BE2C (cell line): ENCODE measurements around the gene PATL2.
"Not testable (repeated sequence)": the region's sequence is repeated elsewhere in the genome, so short reads cannot be mapped to it uniquely, and the experiment has no call there.

Experiments
- DNase-seq: peaks from one replicate; pipeline ENCODE4 v3.0.0-alpha.2; 2020
- H3K27me3 ChIP-seq: fragments of 250-450 bp; sonication (Bioruptor Pico); 2 replicates; pipeline ENCODE4 v1.5.1; 2020; ENCODE audit warnings: mild to moderate bottlenecking
- H3K36me3 ChIP-seq: fragments of 250-450 bp; sonication (Bioruptor Pico); 2 replicates; pipeline ENCODE4 v1.5.1; 2020; ENCODE audit warnings: mild to moderate bottlenecking
- H3K4me1 ChIP-seq: fragments of 250-450 bp; sonication (Bioruptor Pico); 2 replicates; pipeline ENCODE4 v1.5.1; 2020
- H3K4me3 ChIP-seq: 2 replicates; pipeline ENCODE4 v1.5.1; 2011; ENCODE audit warnings: low read depth, low read length
- H3K9me3 ChIP-seq: fragments of 250-450 bp; sonication (Bioruptor Pico); 2 replicates; pipeline ENCODE4 v1.5.1; 2020
- TF ChIP-seq, protein P1 (sequence below): IDR thresholded peaks from 2 replicates; pipeline ENCODE4 v1.5.1; 2012; ENCODE audit warnings: mild to moderate bottlenecking, low read depth, low read length

The PATL2 gene

DNA sequence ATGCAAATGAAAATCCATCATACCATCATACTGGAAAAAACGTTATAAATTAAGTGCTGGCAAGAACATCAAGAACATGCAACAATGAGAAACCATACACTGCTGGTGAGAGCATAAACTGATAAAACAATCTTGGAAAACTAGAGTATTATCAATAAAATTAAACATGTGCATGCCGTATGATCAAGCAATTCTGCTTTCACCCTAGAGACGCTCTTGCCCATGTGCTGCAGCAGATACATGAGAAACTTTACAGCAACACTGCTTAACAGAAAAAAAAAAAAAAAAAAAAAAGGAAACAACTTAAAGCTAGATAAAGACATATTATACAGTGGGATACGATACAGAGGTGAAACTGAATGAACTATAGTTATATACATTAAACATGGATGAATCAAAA lies 69.5 kb downstream of the PATL2 start:
- Histone ChIP-seq H3K36me3 (peaks cover 19% of the 10 kb centered on the region), H3K4me3 (no peak overlapping the region), H3K9me3 (no peaks in the 10 kb centered on the region), H3K4me1 (no peaks in the 10 kb centered on the region), H3K27me3 (no peaks in the 10 kb centered on the region)
- no peak for DNase-seq
- TF ChIP-seq, protein P1, sequence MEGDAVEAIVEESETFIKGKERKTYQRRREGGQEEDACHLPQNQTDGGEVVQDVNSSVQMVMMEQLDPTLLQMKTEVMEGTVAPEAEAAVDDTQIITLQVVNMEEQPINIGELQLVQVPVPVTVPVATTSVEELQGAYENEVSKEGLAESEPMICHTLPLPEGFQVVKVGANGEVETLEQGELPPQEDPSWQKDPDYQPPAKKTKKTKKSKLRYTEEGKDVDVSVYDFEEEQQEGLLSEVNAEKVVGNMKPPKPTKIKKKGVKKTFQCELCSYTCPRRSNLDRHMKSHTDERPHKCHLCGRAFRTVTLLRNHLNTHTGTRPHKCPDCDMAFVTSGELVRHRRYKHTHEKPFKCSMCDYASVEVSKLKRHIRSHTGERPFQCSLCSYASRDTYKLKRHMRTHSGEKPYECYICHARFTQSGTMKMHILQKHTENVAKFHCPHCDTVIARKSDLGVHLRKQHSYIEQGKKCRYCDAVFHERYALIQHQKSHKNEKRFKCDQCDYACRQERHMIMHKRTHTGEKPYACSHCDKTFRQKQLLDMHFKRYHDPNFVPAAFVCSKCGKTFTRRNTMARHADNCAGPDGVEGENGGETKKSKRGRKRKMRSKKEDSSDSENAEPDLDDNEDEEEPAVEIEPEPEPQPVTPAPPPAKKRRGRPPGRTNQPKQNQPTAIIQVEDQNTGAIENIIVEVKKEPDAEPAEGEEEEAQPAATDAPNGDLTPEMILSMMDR: no peak

DNA sequence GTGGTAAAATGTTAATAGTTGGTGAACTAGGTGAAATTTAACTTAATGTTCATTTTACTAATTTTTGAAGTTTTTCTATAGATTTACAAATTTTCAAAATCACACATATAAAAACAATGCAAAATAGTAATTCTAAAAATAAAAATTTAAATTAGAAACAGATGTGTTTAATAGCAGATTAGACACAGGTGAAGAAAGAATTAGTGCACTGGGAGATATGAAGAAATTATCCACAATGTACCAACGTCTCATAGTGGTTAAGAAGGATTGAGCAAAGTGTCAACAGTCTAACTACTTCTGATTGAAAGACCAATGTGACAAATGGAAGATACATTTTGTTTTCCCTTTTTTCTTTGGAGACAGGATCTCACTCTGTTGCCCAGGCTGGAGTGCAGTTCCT lies 74.1 kb downstream of the PATL2 start:
- no peak overlapping the region for H3K4me3 ChIP-seq
- no peaks in the 10 kb centered on the region for H3K4me1 ChIP-seq
- peaks cover 18% of the 10 kb centered on the region for H3K36me3 ChIP-seq
- H3K9me3 ChIP-seq: no peaks in the 10 kb centered on the region
- no peak for DNase-seq
- TF ChIP-seq, protein P1: no peak
- H3K27me3 ChIP-seq: no peaks in the 10 kb centered on the region

DNA sequence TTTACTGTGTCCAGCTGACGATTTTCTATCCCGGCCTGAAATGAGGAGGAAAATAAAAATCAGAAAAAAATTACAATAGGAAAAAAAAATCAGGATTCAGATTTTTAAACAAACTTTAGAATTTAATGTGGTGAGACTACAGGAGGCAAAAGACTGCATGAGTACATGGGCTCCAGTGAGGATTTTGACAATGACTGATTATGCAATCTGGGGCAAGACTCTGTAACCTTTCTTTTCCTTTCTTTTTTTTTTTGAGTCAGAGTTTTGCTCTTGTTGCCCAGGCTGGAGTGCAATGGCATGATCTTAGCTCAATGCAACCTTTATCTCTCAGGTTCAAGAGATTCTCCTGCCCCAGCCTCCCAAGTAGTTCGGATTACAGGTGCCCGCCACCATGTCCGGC lies 77.5 kb downstream of the PATL2 start:
- Histone ChIP-seq H3K4me3 (no peak overlapping the region), H3K9me3 (no peaks in the 10 kb centered on the region), H3K36me3 (peaks cover 27% of the 10 kb centered on the region), H3K27me3 (no peaks in the 10 kb centered on the region), H3K4me1 (no peaks in the 10 kb centered on the region)
- no peak for DNase-seq
- TF ChIP-seq, protein P1: no peak

DNA sequence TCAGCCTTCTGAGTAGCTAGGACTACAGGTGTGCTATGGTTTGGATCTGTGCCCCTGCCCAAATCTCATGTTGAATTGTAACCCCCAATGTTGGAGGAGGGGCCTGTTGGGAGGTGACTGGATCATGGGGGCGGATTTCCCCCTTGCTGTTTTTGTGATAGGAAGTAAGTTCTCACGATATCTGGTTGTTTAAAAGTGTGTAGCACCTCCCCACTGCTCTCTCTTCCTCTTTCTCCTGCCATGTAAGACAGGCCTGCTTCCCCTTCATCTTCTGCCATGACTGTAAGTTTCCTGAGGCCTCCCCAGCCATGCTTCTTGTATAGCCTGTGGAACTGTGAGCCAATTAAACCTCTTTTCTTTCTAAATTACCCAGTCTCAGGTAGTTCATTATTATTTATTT lies 85.8 kb downstream of the PATL2 start:
- H3K4me3 ChIP-seq, DNase-seq, H3K27me3 ChIP-seq, H3K4me1 ChIP-seq, H3K9me3 ChIP-seq: not testable (repeated sequence)
- H3K36me3 ChIP-seq: peaks cover 46% of the 10 kb centered on the region

DNA sequence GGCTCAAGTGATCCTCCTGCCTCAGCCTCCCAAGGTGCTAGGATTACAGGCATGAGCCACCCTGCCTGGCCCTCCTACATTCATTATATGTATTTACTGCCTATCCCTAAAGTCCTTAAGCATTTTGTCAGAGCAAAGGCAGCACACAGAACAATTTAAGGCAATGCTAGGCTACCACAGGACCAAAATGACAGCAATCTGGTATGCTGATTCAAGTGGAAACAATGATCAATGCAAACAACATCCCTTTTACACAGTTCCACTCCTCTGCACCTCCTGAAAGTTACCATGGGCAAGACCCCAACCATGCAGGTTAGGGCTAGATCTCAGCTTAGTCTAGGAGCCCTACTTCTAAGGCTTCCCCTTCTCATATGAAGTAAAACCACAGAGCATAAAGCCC lies 87.9 kb downstream of the PATL2 start:
- Histone ChIP-seq H3K36me3 (peaks cover 38% of the 10 kb centered on the region), H3K27me3 (no peaks in the 10 kb centered on the region), H3K9me3 (no peaks in the 10 kb centered on the region), H3K4me1 (no peaks in the 10 kb centered on the region), H3K4me3 (no peak overlapping the region)
- no peak for DNase-seq
- TF ChIP-seq, protein P1: no peak

DNA sequence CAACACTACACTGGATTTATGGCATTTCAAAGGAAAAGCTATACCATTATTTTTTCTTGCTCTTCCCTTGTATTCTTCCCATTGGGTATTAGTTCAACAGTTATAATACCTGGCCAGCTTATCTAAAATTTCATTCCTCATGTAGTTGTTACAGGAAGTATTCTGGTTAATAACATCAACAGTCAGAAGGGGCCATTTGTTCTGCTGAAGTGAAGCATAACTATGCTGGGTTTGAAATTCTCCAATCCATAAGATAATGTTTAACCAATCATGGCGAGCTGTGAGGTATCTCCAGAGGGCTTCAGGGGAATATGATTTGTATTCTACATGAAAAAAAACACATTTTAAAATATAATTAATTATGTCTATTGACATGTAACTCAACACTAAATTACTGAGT lies 91.0 kb downstream of the PATL2 start:
- Histone ChIP-seq H3K4me3 (no peak overlapping the region), H3K27me3 (no peaks in the 10 kb centered on the region), H3K36me3 (peaks cover 33% of the 10 kb centered on the region), H3K4me1 (no peaks in the 10 kb centered on the region), H3K9me3 (no peaks in the 10 kb centered on the region; the same call in 1 of the 2 replicates)
- TF ChIP-seq, protein P1: no peak
- DNase-seq: no peak

DNA sequence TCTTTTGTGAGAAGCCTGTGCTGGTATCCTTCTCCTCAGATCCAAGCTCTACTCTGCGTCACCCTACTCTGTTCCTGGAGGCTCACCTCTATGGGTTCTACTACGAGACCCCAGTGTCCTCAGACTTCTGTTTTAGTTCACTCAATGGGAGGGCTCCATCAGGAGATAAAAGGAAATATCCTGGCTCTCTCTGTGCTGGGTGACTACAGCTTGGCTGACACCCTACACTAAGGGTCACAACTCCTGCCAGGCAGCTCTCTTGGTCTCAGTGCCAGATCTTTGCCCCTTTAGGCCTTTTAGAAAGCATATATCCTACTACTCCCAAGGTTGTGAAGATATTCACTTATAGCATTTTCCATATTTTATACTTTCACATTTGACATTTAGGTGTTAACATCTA lies 94.1 kb downstream of the PATL2 start:
- Histone ChIP-seq H3K27me3 (no peaks in the 10 kb centered on the region), H3K9me3 (no peaks in the 10 kb centered on the region; the same call in 1 of the 2 replicates), H3K36me3 (peaks cover 49% of the 10 kb centered on the region), H3K4me1 (no peaks in the 10 kb centered on the region), H3K4me3 (no peak overlapping the region)
- TF ChIP-seq, protein P1: no peak
- no peak for DNase-seq
